Measurements from ENCODE around the gene COL2A1. TPM values are rescaled to one million over a fixed set of nuclear protein-coding genes. Genes with fewer than 3 reads are reported as not detected.
A peak's percentile ranks its signal among the peaks of the same experiment; 100 is the strongest.

Gene COL2A1
- total RNA-seq, 1 experiment from 2014 or later = not detected

GRCh38 chr12:48024735-48025134, 20.5 kb upstream of the COL2A1 start:
- Histone ChIP-seq H3K4me1 (replicated peaks; ENCODE audit: insufficient read depth) (peaks cover 41% of the 10 kb centered on the region), H2AFZ (no peak overlapping the region), H3F3A (ENCODE audit: insufficient read depth, low read depth) (peaks cover 22% of the 10 kb centered on the region), H4K20me1 (ENCODE audit: insufficient read depth) (no peaks in the 10 kb centered on the region), H3K27ac (no peak overlapping the region), H3K4me2 (no peak overlapping the region), H3K27me3 (ENCODE audit: insufficient read depth, low read depth) (peaks cover 9% of the 10 kb centered on the region; the same call in 1 of the 2 replicates), H3K9me2 (ENCODE audit: insufficient read depth) (no peaks in the 10 kb centered on the region), H3K4me3 (no peak overlapping the region), H3K36me3 (ENCODE audit: low read depth) (no peaks in the 10 kb centered on the region), H3K9me3 (ENCODE audit: insufficient read depth, low read depth) (no peaks in the 10 kb centered on the region), H3K79me2 (ENCODE audit: low read depth) (no peaks in the 10 kb centered on the region)
- ChIA-PET POLR2A (ENCODE audit: unreplicated experiment) (no interaction called here), CTCF (no interaction called here)
- DNase-seq = no peak
- intact Hi-C loops (cut with micrococcal nuclease; ENCODE audit: unreplicated experiment) = loop anchor here (10.0 kb wide), 1 partner anchor 120 kb away; the partner anchor contains the start of gene VDR
- BruUV-seq (replicated peaks) = no TSS peak
- TF ChIP-seq EZH2 (IDR thresholded peaks at IDR 0.05; ENCODE audit: low read depth) = no peak
- TF ChIP-seq CTCF (conservative IDR thresholded peaks at IDR 0.05) = no peak

GRCh38 chr12:48023386-48023785, 19.1 kb upstream of the COL2A1 start:
- no peak overlapping the region for H3K27ac ChIP-seq
- no peaks in the 10 kb centered on the region for H4K20me1 ChIP-seq (ENCODE audit: insufficient read depth)
- H3K4me1 ChIP-seq (replicated peaks; ENCODE audit: insufficient read depth) = peaks cover 36% of the 10 kb centered on the region
- BruUV-seq (replicated peaks) = no TSS peak
- intact Hi-C loops (cut with micrococcal nuclease; ENCODE audit: unreplicated experiment) = loop anchor here (10.0 kb wide), 1 partner anchor 119 kb away; the partner anchor contains the start of gene VDR
- ChIA-PET CTCF (no interaction called here), POLR2A (ENCODE audit: unreplicated experiment) (interaction anchor here (0.7 kb wide), 1 partner anchor 298 kb away, joined by 6 read pairs; no protein-coding TSS in a partner anchor)
- H2AFZ ChIP-seq = no peak overlapping the region
- TF ChIP-seq EZH2 (IDR thresholded peaks at IDR 0.05; ENCODE audit: low read depth) (no peak), CTCF (conservative IDR thresholded peaks at IDR 0.05) (no peak)
- peak overlapping the region; percentile 69 for H3K4me2 ChIP-seq
- no peaks in the 10 kb centered on the region for H3K9me2 ChIP-seq (ENCODE audit: insufficient read depth)
- H3K27me3 ChIP-seq (ENCODE audit: insufficient read depth, low read depth) = peaks cover 21% of the 10 kb centered on the region; the same call in 1 of the 2 replicates
- no peaks in the 10 kb centered on the region for H3K9me3 ChIP-seq (ENCODE audit: insufficient read depth, low read depth)
- no peaks in the 10 kb centered on the region for H3K36me3 ChIP-seq (ENCODE audit: low read depth)
- DNase-seq = peak in 1 of 2 experiments; percentile 11
- H3F3A ChIP-seq (ENCODE audit: insufficient read depth, low read depth) = peaks cover 22% of the 10 kb centered on the region
- H3K79me2 ChIP-seq (ENCODE audit: low read depth) = no peaks in the 10 kb centered on the region
- 0 out of 2 replicates have a peak overlapping the region, but pooled peaks have one; percentile 0 for H3K4me3 ChIP-seq

GRCh38 chr12:48022676-48023385, 18.6 kb upstream of the COL2A1 start:
- H3K9me2 ChIP-seq (ENCODE audit: insufficient read depth) = no peaks in the 10 kb centered on the region
- 0 out of 2 replicates have a peak overlapping the region, but pooled peaks have one; percentile 0 for H3K4me3 ChIP-seq
- no peaks in the 10 kb centered on the region for H3K36me3 ChIP-seq (ENCODE audit: low read depth)
- DNase-seq = peak in 1 of 2 experiments; percentile 74
- H3K79me2 ChIP-seq (ENCODE audit: low read depth) = no peaks in the 10 kb centered on the region
- peaks cover 22% of the 10 kb centered on the region for H3F3A ChIP-seq (ENCODE audit: insufficient read depth, low read depth)
- H2AFZ ChIP-seq = no peak overlapping the region
- H4K20me1 ChIP-seq (ENCODE audit: insufficient read depth) = no peaks in the 10 kb centered on the region
- H3K4me1 ChIP-seq (replicated peaks; ENCODE audit: insufficient read depth) = peaks cover 35% of the 10 kb centered on the region
- ChIA-PET POLR2A (ENCODE audit: unreplicated experiment) (interaction anchor here (0.6 to 0.8 kb wide), 3 partner anchors 12 to 1841 kb away, joined by 3 to 4 read pairs (median 3); no protein-coding TSS in a partner anchor), CTCF (interaction anchor here (0.7 kb wide), 1 partner anchor 934 kb away, joined by 3 read pairs; the partner anchor contains the start of gene ARF3)
- H3K27me3 ChIP-seq (ENCODE audit: insufficient read depth, low read depth) = peaks cover 26% of the 10 kb centered on the region; the same call in 1 of the 2 replicates
- TF ChIP-seq EZH2 (IDR thresholded peaks at IDR 0.05; ENCODE audit: low read depth) = no peak
- no peak for TF ChIP-seq CTCF (conservative IDR thresholded peaks at IDR 0.05)
- peak overlapping the region; percentile 69 for H3K4me2 ChIP-seq
- BruUV-seq (replicated peaks) = no TSS peak
- no peaks in the 10 kb centered on the region for H3K9me3 ChIP-seq (ENCODE audit: insufficient read depth, low read depth)
- intact Hi-C loops (cut with micrococcal nuclease; ENCODE audit: unreplicated experiment) = loop anchor here (10.0 kb wide), 1 partner anchor 118 kb away; the partner anchor contains the start of gene VDR
- H3K27ac ChIP-seq = no peak overlapping the region

Measured in PC-9 (cell line).